KMS-11 (cell line): Measurements from ENCODE around the gene FNBP1L.

Experiments used
- H2AFZ ChIP-seq: fragments of 200-600 bp; sonication (generic); 2 replicates; pipeline ENCODE4 v1.6.1; 2016; ENCODE audit warnings: antibody characterized with exemption, mixed run types, low read depth
- H3K27ac ChIP-seq: fragments of 200-600 bp; sonication (generic); 2 replicates; pipeline ENCODE4 v1.6.1; 2016; ENCODE audit warnings: mild to moderate bottlenecking, mixed run types
- H3K27me3 ChIP-seq: fragments of 200-600 bp; sonication (generic); 2 replicates; pipeline ENCODE4 v1.6.1; 2017; ENCODE audit warnings: mild to moderate bottlenecking, low read depth, mixed run types, moderate library complexity; ENCODE audit not compliant: insufficient read depth
- H3K36me3 ChIP-seq: fragments of 200-600 bp; sonication (generic); 2 replicates; pipeline ENCODE4 v1.6.1; 2017; ENCODE audit warnings: mild to moderate bottlenecking, mixed run types; ENCODE audit not compliant: insufficient read depth
- H3K4me1 ChIP-seq: fragments of 200-600 bp; sonication (generic); 2 replicates; pipeline ENCODE4 v1.6.1; 2016; ENCODE audit warnings: mild to moderate bottlenecking, low read depth, mixed run types; ENCODE audit not compliant: poor library complexity, severe bottlenecking
- H3K4me2 ChIP-seq: fragments of 200-600 bp; sonication (generic); 2 replicates; pipeline ENCODE4 v1.7.0; 2016; ENCODE audit warnings: mild to moderate bottlenecking, mixed run types
- H3K4me3 ChIP-seq: fragments of 200-600 bp; sonication (generic); IDR thresholded peaks from 2 replicates; pipeline ENCODE4 v1.6.1; 2017; ENCODE audit warnings: low read depth, low read length, mixed read lengths; ENCODE audit not compliant: insufficient read depth
- H3K79me2 ChIP-seq: fragments of 200-600 bp; sonication (generic); 2 replicates; pipeline ENCODE4 v1.6.1; 2016; ENCODE audit warnings: low read depth, mixed run types; ENCODE audit not compliant: insufficient read depth
- H3K9ac ChIP-seq: fragments of 200-600 bp; sonication (generic); 2 replicates; pipeline ENCODE4 v1.6.1; 2016; ENCODE audit warnings: mild to moderate bottlenecking, mixed run types
- H4K20me1 ChIP-seq: fragments of 200-600 bp; sonication (generic); 2 replicates; pipeline ENCODE4 v1.6.1; 2016; ENCODE audit warnings: mild to moderate bottlenecking, mixed run types; ENCODE audit not compliant: insufficient read depth
- TF ChIP-seq, protein P1 (sequence below): fragments of 200-600 bp; sonication (generic); conservative IDR thresholded peaks from 2 replicates; pipeline ENCODE4 v1.6.1; 2017; ENCODE audit warnings: low read depth, mild to moderate bottlenecking, antibody characterized with exemption, low read length, moderate library complexity, mixed read lengths

FNBP1L gene

DNA sequence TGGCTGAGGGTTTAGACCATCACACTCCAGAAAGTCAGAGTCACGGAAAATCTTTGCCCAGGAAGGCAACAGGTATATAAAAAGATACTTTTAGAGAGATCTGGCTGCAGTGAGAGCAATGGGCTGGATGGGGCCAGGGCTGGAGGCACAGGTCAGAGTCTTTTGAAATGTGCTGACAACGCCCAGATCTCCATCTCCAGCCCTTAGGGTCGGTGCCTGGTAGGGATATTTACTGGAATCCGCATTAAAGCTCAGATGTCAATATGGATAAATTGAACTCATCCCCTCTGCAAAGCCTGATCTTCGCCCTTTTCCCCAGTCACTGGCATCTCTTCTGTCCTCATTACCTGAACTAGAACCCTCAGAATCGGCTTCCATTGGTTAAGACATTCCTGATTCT lies 151.6 kb downstream of the FNBP1L start:
- Histone ChIP-seq H4K20me1 (no peaks in the 10 kb centered on the region), H3K79me2 (no peaks in the 10 kb centered on the region), H3K4me2 (no peak overlapping the region), H3K27me3 (no peaks in the 10 kb centered on the region), H2AFZ (no peak overlapping the region), H3K4me3 (no peak overlapping the region), H3K9ac (no peak overlapping the region), H3K27ac (no peak overlapping the region), H3K4me1 (no peaks in the 10 kb centered on the region), H3K36me3 (no peaks in the 10 kb centered on the region)
- TF ChIP-seq, protein P1, sequence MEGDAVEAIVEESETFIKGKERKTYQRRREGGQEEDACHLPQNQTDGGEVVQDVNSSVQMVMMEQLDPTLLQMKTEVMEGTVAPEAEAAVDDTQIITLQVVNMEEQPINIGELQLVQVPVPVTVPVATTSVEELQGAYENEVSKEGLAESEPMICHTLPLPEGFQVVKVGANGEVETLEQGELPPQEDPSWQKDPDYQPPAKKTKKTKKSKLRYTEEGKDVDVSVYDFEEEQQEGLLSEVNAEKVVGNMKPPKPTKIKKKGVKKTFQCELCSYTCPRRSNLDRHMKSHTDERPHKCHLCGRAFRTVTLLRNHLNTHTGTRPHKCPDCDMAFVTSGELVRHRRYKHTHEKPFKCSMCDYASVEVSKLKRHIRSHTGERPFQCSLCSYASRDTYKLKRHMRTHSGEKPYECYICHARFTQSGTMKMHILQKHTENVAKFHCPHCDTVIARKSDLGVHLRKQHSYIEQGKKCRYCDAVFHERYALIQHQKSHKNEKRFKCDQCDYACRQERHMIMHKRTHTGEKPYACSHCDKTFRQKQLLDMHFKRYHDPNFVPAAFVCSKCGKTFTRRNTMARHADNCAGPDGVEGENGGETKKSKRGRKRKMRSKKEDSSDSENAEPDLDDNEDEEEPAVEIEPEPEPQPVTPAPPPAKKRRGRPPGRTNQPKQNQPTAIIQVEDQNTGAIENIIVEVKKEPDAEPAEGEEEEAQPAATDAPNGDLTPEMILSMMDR: no peak

DNA sequence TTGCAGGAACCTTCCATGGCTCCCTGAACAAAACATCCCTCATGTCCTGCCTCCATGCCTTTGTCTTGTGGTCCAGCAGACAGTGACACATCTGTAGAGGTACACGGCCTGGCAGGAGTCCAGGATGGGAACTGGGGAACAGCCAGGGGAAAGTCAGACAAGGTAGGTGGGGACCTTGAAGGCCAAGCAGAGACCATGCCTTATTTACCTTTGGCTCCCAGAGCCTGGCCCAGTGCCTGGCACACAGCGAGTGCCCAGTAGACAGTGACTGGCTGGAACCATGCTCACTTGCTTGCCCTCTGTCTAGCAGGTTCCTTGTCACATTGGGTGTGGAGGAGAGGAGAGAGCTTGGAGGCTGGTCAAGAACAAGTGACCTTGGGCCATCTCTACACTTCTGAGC lies 152.7 kb downstream of the FNBP1L start:
- Histone ChIP-seq H2AFZ (no peak overlapping the region), H3K9ac (no peak overlapping the region), H3K36me3 (no peaks in the 10 kb centered on the region), H3K4me1 (no peaks in the 10 kb centered on the region), H3K4me2 (no peak overlapping the region), H3K79me2 (no peaks in the 10 kb centered on the region), H3K27ac (no peak overlapping the region), H4K20me1 (no peaks in the 10 kb centered on the region), H3K27me3 (no peaks in the 10 kb centered on the region), H3K4me3 (no peak overlapping the region)
- TF ChIP-seq, protein P1: no peak

DNA sequence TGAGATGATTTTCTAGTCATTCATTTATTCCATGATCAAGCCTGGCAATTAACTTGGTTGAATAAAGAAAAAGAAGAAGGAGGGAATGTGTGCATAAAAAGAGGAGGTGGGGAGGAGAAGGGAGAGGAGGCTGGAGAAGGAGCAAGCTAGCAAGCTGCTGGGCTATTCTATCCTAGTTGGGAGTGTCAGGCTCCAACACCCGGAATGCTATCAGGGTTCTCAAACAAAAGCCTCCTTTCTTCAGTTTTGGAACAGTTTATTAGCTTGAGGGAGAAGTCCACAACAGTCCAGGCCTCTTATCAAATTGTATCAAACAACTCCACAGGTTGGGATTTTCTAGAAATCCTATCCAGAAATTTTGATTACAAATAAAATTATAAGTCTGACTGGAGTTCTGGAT lies 153.8 kb downstream of the FNBP1L start:
- H3K79me2 ChIP-seq: no peaks in the 10 kb centered on the region
- no peaks in the 10 kb centered on the region for H4K20me1 ChIP-seq
- H3K36me3 ChIP-seq: no peaks in the 10 kb centered on the region
- H2AFZ ChIP-seq: no peak overlapping the region
- H3K9ac ChIP-seq: no peak overlapping the region
- no peak overlapping the region for H3K4me2 ChIP-seq
- H3K27ac ChIP-seq: no peak overlapping the region
- H3K4me3 ChIP-seq: no peak overlapping the region
- TF ChIP-seq, protein P1: no peak
- H3K4me1 ChIP-seq: no peaks in the 10 kb centered on the region
- no peaks in the 10 kb centered on the region for H3K27me3 ChIP-seq

DNA sequence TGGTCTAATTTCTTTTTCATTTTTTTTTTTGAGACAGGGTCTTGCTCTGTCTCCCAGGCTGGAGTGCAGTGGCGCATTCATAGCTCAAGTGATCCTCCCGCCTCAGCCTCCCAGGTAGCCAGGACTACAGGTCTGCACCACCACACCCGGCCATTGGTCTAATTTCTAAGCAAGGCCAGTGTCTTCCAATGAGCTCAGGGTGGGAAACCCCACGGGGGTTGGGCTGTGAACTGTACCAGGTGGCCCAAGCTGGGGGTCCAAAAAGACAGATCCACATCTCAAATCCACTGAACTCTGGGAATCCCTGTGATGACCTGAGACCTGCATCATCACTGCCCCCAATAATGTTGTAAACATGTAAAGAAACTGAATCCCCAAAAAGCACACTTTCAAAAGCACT lies 154.2 kb downstream of the FNBP1L start:
- no peak overlapping the region for H3K9ac ChIP-seq
- no peaks in the 10 kb centered on the region for H3K4me1 ChIP-seq
- no peak overlapping the region for H3K27ac ChIP-seq
- H3K4me3 ChIP-seq: no peak overlapping the region
- TF ChIP-seq, protein P1: no peak
- H3K27me3 ChIP-seq: no peaks in the 10 kb centered on the region
- no peaks in the 10 kb centered on the region for H3K36me3 ChIP-seq
- H3K4me2 ChIP-seq: no peak overlapping the region
- no peaks in the 10 kb centered on the region for H3K79me2 ChIP-seq
- H2AFZ ChIP-seq: no peak overlapping the region
- no peaks in the 10 kb centered on the region for H4K20me1 ChIP-seq
